Adrenal gland (tissue), 12 donors: ENCODE measurements around the gene ITGA3. TPM values are rescaled to one million over a fixed set of nuclear protein-coding genes. Genes with fewer than 3 reads are reported as not detected.

ENCODE experiments used
- DNase-seq, 7 donors: peaks; one replicate each; pipeline ENCODE4 v3.0.0-alpha.2; 2019 to 2020
- H3K27ac ChIP-seq, 5 donors: fragments of 200-600 bp; sonication (generic) in 4 of 5; 1 replicate in 3 of 5; 2 replicates in 2 of 5; pipeline versions ENCODE4 v1.5.1 to v1.8.0; 2016 to 2020; ENCODE audit warnings: mild to moderate bottlenecking in 1 of 5
- H3K27me3 ChIP-seq: fragments of 200-600 bp; 2 replicates; pipeline ENCODE4 v1.8.0; 2021
- H3K36me3 ChIP-seq, 2 donors: fragments of 200-600 bp; replicated peaks in 1 of 2; 1 replicate in 1 of 2; 2 replicates in 1 of 2; pipeline versions ENCODE4 v1.5.1 to v1.8.0; 2018 to 2022
- H3K4me1 ChIP-seq, 2 donors: fragments of 200-600 bp; replicated peaks in 1 of 2; 1 replicate in 1 of 2; 2 replicates in 1 of 2; pipeline versions ENCODE4 v1.5.1 to v1.8.0; 2018 to 2021
- H3K4me3 ChIP-seq, 4 donors: fragments of 200-600 bp; sonication (generic) in 3 of 4; one replicate each; pipeline ENCODE4 v1.5.1; 2016 to 2018
- H3K9me3 ChIP-seq, 3 donors: fragments of 200-600 bp; sonication (generic) in 1 of 3; replicated peaks in 1 of 3; 1 replicate in 2 of 3; 2 replicates in 1 of 3; pipeline versions ENCODE4 v1.5.1 to v1.8.0; 2016 to 2021
- POLR2A ChIP-seq, 2 donors: fragments of 450-650 bp; IDR thresholded peaks; one replicate each; pipeline ENCODE4 v1.6.1; 2017; ENCODE audit warnings: antibody characterized with exemption in 2 of 2, mild to moderate bottlenecking in 2 of 2, moderate library complexity in 1 of 2
- WGBS, 4 donors: extraction: QIAGEN DNeasy Blood & Tissue Kit in 2 of 4; methylation state at CpG; one replicate each; pipeline versions ENCODE4 v1.1.5 to v1.1.7; 2013 to 2017; 5-methylcytosine and 5-hydroxymethylcytosine counted together
- intact Hi-C, 2 donors: fragments of 100-400 bp; cut with DNase I; formaldehyde crosslinking; loops; one replicate each; pipeline versions ENCODE4 v1.14.1 to v1.15.0; 2022 to 2023
- polyA plus RNA-seq, 3 donors: library from polyadenylated mRNA; stranded (reverse); fragments of 200-250 nt in 2 of 3; fragments of 350-450 nt in 1 of 3; fragmentation: Illumina TruSeq in 1 of 3; extraction: RNeasy Lipid Tissue Mini Kit (QIAGEN cat#74804) in 1 of 3; gene quantifications; one replicate each; pipeline ENCODE4 v1.2.3, GENCODE V29; 2013 to 2014
- total RNA-seq, 9 donors: library from RNA; depleted of rRNA in 4 of 9; stranded (reverse); fragments of >200 nt in 4 of 9; fragments of 120-200 nt in 1 of 9; fragmentation: NEBNext Ultra II Directional in 1 of 9; extraction: Animal tissue kit (Norgen Biotek cat#: 25700) in 1 of 9; gene quantifications; one replicate each; pipeline versions ENCODE4 v1.1.0 to v1.2.4, GENCODE V29; 2013 to 2023
- TF ChIP-seq, protein P1 (sequence below), 6 experiments: fragments of 450-650 bp in 4 of 6; fragments of 200-600 bp in 2 of 6; sonication (generic) in 1 of 6; IDR thresholded peaks; 1 replicate in 5 of 6; 2 replicates in 1 of 6; pipeline versions ENCODE4 v1.5.1 to v1.8.0; 2016 to 2021; ENCODE audit warnings: antibody characterized with exemption in 6 of 6, mild to moderate bottlenecking in 2 of 6, moderate library complexity in 1 of 6
- donor health status: healthy with polysubstance abuse.
- donor health status: Bipolar disorder and iron deficiency.
- donor health status: DM: yes; HTN: yes; CAD: no.
- donor health status: DM: no; HTN: no; CAD: no.
- donor health status: DM: no; HTN: no; CAD: no.
- donor health status: DM: yes; HTN: yes; CAD: no.

Gene ITGA3
- total and polyA plus RNA-seq, 12 donors: 20.9 to 206 (median 131) TPM

DNA sequence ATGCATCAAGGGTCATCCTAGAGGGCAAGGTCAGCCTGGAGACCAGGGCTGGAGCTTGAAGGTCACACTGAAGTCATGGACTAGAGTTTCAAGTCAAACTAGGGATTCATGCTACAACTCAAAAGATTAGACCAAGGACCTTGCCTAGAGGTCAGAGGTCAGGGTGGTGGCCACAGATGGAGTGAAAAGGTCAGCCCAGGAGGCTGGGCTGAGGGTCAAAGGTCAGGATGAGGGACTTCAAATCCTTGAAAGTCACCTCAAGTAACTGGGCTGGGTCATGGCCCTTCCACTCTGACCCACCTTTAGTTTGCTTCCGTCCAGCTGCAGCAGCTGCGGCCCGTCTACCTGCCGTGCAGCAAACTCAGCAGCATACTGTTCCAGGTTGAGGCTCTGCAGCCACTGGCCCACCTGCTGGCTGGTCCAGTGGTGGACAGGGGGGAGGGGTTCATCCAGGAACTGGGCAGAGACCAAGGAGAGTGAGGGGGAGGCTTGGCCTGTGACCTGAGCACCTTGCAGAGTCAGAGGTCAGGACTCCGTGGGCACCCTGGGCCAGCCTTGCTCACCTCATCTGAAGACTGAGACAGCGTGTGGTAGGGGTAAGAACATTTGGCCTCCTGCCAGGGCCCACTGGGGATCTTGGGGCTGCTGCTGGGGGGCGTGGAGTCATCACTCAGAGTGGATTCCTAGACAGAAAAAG is 57.9 kb downstream of the ITGA3 start:
- Histone ChIP-seq H3K4me1 (peaks cover 26 to 56% of the 10 kb centered on the region in 2 donors), H3K27me3 (no peaks in the 10 kb centered on the region), H3K9me3 (no peaks in the 10 kb centered on the region), H3K4me3 (no peak overlapping the region), H3K27ac (peak overlapping the region in 3 of 5 donors; percentile 92 to 98 (median 98)), H3K36me3 (peaks cover 0 to 14% of the 10 kb centered on the region in 2 donors)
- 77 to 87% (median 83%) methylated on average over 5 to 7 of the region's 7 CpGs for WGBS, 4 donors
- intact Hi-C loops: no loop called here
- peak in 3 of 7 donors; percentile 49 to 63 (median 51) for DNase-seq
- no peak for TF ChIP-seq POLR2A (IDR thresholded peaks at IDR 0.05)
- TF ChIP-seq, protein P1, sequence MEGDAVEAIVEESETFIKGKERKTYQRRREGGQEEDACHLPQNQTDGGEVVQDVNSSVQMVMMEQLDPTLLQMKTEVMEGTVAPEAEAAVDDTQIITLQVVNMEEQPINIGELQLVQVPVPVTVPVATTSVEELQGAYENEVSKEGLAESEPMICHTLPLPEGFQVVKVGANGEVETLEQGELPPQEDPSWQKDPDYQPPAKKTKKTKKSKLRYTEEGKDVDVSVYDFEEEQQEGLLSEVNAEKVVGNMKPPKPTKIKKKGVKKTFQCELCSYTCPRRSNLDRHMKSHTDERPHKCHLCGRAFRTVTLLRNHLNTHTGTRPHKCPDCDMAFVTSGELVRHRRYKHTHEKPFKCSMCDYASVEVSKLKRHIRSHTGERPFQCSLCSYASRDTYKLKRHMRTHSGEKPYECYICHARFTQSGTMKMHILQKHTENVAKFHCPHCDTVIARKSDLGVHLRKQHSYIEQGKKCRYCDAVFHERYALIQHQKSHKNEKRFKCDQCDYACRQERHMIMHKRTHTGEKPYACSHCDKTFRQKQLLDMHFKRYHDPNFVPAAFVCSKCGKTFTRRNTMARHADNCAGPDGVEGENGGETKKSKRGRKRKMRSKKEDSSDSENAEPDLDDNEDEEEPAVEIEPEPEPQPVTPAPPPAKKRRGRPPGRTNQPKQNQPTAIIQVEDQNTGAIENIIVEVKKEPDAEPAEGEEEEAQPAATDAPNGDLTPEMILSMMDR (IDR thresholded peaks at IDR 0.05): no peak

DNA sequence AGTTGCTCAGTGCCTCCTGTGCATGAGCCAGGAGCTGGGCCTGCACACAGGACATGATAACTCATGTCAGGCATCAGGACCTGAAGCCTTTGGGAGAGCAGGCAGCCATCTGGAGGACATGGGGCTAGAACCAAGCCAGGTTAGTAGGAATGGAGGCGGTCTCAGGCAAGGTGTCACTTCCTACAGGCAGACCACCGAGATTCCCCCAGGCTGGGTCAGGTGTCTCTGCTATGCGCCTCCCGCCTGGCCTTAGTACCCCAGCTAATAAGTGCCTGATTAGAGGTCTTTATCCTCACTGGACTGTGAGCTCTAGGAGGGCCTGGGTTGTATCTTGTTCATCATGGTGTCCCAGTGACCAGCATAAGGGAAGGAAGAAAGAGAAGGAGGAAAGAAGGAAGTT is 58.5 kb downstream of the ITGA3 start:
- DNase-seq: peak in 1 of 7 donors; percentile 44
- 76 to 93% (median 81%) methylated on average over 2 to 4 of the region's 4 CpGs for WGBS, 4 donors
- Histone ChIP-seq H3K4me3 (no peak overlapping the region), H3K4me1 (peaks cover 26 to 51% of the 10 kb centered on the region in 2 donors), H3K27ac (no peak overlapping the region), H3K27me3 (no peaks in the 10 kb centered on the region), H3K36me3 (peaks cover 0 to 8% of the 10 kb centered on the region in 2 donors), H3K9me3 (no peaks in the 10 kb centered on the region)
- TF ChIP-seq POLR2A (IDR thresholded peaks at IDR 0.05): no peak
- TF ChIP-seq, protein P1 (IDR thresholded peaks at IDR 0.05): no peak
- intact Hi-C loops: no loop called here

DNA sequence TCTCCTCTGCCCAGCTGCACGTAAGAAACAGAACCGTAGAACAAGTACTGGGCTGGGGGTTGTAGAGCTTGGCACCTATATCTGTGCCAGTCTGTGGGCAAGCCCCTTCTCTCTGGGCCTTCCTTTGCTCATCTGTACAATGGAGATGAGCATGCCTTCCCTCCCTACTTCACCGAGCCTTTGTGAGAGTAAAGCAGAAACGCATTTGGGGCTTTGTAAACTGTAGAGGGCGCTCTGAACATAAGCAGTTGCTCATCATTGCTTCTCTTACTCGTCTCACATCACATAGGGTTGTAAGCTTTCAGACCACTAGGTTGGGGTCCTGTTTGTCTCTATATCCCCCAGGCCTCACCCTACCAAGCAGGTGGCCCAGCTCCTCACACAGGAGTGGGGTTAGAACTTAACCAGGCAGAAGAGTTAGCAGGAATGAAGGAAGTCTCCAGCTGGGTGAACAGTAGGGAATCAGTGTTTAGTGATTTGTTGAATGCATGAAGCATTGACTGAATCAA is 59.0 kb downstream of the ITGA3 start:
- Histone ChIP-seq H3K4me1 (peaks cover 26 to 46% of the 10 kb centered on the region in 2 donors), H3K4me3 (no peak overlapping the region), H3K36me3 (peaks cover 0 to 3% of the 10 kb centered on the region in 2 donors), H3K9me3 (no peaks in the 10 kb centered on the region), H3K27me3 (no peaks in the 10 kb centered on the region), H3K27ac (no peak overlapping the region)
- peak; percentile 54 to 81 (median 63) for DNase-seq
- WGBS, 4 donors: 9 to 21% (median 18%) methylated on average over 5 to 6 of the region's 6 CpGs
- no peak for TF ChIP-seq POLR2A (IDR thresholded peaks at IDR 0.05)
- TF ChIP-seq, protein P1 (IDR thresholded peaks at IDR 0.05): peak; percentile 40 to 65 (median 60)
- intact Hi-C loops: no loop called here

DNA sequence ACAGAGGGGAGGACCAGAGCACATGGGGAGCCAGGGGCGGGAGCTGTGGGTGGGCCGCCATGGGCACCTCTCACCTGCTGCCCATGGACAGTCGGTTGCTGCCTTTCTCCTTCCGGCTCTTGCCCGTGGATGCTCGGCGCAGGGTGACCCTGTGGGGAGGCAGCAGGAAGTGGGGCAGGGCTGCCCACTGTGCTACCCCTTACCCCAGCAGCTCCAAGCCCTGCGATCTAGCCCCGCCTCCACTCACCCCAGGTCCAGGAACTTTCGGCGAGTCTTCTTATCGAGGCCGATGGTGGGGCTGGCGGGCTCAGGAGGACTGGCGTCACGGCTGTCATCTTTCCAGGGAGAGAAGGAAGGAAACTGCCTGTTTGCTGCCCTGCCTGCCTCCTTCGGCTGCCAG is 59.8 kb downstream of the ITGA3 start:
- intact Hi-C loops: no loop called here
- Histone ChIP-seq H3K27ac (no peak overlapping the region), H3K4me3 (no peak overlapping the region), H3K9me3 (no peaks in the 10 kb centered on the region), H3K36me3 (no peaks in the 10 kb centered on the region), H3K4me1 (peaks cover 19 to 37% of the 10 kb centered on the region in 2 donors), H3K27me3 (no peaks in the 10 kb centered on the region)
- 45 to 61% (median 59%) methylated on average over 9 to 17 of the region's 17 CpGs for WGBS, 4 donors
- DNase-seq: peak in 1 of 7 donors; percentile 33
- TF ChIP-seq, protein P1 (IDR thresholded peaks at IDR 0.05): no peak
- TF ChIP-seq POLR2A (IDR thresholded peaks at IDR 0.05): no peak
